Loucy (cell line): ENCODE results near the gene RUVBL1.

Source experiments
- EZH2phosphoT487 ChIP-seq: fragments of 200-600 bp; IDR thresholded peaks from 2 replicates; pipeline ENCODE4 v1.6.1; 2018; ENCODE audit warnings: antibody characterized with exemption, mild to moderate bottlenecking, moderate library complexity, borderline replicate concordance
- TF ChIP-seq, protein P1 (sequence below): fragments of 200-600 bp; sonication (generic); conservative IDR thresholded peaks from 2 replicates; pipeline ENCODE4 v1.5.1; 2014; ENCODE audit warnings: mild to moderate bottlenecking, antibody characterized with exemption, low read length

DNA sequence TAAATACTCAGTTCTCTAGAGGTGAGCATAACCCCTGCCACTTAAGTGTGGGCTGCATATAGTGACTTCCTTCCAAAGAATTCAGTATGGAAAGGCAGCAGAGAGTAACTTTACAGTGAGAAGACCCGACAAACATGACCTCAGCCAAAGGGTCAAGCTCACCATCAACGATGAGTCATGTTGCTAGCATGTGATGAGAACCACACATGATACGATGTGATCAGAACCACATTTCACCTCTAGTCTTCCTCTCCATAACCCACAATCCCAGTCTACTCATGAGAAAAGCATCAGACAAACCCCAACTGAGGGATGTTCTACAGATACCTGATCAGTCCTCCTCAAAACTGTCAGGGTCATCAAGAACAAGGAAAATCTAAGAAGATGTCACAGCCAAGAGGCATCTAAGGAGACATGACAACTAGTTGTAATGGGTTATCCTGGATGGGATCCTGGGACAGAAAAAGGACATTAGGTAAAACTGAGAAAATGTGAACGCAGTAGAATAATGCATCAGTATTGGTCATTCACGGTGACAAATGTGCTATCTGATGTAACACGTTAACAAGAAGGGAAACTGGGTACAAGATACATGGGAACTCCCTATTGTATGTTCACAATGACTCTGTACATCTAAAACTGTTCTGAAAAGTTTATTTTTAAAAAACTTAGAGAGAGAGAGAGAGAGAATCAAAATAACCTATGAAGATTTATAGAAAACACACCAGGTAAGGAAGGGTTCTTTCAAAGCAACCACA, 43.1 kb downstream of the RUVBL1 start:
- TF ChIP-seq, protein P1, sequence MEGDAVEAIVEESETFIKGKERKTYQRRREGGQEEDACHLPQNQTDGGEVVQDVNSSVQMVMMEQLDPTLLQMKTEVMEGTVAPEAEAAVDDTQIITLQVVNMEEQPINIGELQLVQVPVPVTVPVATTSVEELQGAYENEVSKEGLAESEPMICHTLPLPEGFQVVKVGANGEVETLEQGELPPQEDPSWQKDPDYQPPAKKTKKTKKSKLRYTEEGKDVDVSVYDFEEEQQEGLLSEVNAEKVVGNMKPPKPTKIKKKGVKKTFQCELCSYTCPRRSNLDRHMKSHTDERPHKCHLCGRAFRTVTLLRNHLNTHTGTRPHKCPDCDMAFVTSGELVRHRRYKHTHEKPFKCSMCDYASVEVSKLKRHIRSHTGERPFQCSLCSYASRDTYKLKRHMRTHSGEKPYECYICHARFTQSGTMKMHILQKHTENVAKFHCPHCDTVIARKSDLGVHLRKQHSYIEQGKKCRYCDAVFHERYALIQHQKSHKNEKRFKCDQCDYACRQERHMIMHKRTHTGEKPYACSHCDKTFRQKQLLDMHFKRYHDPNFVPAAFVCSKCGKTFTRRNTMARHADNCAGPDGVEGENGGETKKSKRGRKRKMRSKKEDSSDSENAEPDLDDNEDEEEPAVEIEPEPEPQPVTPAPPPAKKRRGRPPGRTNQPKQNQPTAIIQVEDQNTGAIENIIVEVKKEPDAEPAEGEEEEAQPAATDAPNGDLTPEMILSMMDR = no peak
- no peak for TF ChIP-seq EZH2phosphoT487
